Neural cell (in vitro differentiated cells): Measurements from ENCODE around the gene REEP6.
"Not testable (repeated sequence)": the region's sequence is repeated elsewhere in the genome, so short reads cannot be mapped to it uniquely, and the experiment has no call there.

Experiments
- CTCF ChIP-seq: fragments of 450-650 bp; IDR thresholded peaks from 2 replicates; pipeline ENCODE4 v1.5.1; 2014; ENCODE audit warnings: antibody characterized with exemption, mild to moderate bottlenecking, moderate library complexity; ENCODE audit not compliant: poor library complexity, severe bottlenecking
- EP300 ChIP-seq: fragments of 450-650 bp; conservative IDR thresholded peaks from 2 replicates; pipeline ENCODE4 v1.6.1; 2014; ENCODE audit warnings: antibody characterized with exemption, mild to moderate bottlenecking, moderate library complexity; ENCODE audit not compliant: poor library complexity, severe bottlenecking
- EZH2 ChIP-seq: fragments of 200-600, 300-800 bp; shearing (Covaris generic), sonication (generic); IDR thresholded peaks from 2 replicates; pipeline ENCODE4 v1.6.1; 2014; ENCODE audit warnings: antibody characterized with exemption, low read length, borderline replicate concordance, mild to moderate bottlenecking; ENCODE audit not compliant: insufficient read depth, poor library complexity, severe bottlenecking
- MXI1 ChIP-seq: fragments of 450-650 bp; conservative IDR thresholded peaks from 2 replicates; pipeline ENCODE4 v1.6.1; 2014; ENCODE audit warnings: antibody characterized with exemption, mild to moderate bottlenecking; ENCODE audit not compliant: poor library complexity, severe bottlenecking
- RAD21 ChIP-seq: fragments of 450-650 bp; conservative IDR thresholded peaks from 2 replicates; pipeline ENCODE4 v1.6.1; 2014; ENCODE audit warnings: antibody characterized with exemption, mild to moderate bottlenecking, moderate library complexity

GRCh38 chr19:1539749-1540148, 48.8 kb downstream of the REEP6 start:
- TF ChIP-seq RAD21, EP300, CTCF, EZH2, MXI1: not testable (repeated sequence)
